Astrocyte (in vitro differentiated cells and primary cell): ENCODE measurements around the gene PPP6R2. TPM values are rescaled to one million over a fixed set of nuclear protein-coding genes. Genes with fewer than 3 reads are reported as not detected.

Experiments used
- DNase-seq: peaks from one replicate; pipeline ENCODE4 v3.0.0-alpha.2; 2010; ENCODE audit warnings: low read depth
- FAIRE-seq: peaks from 2 replicates; lab custom pipeline; 2011; peaks lifted over from hg19 to GRCh38; lab: Jason Lieb, UNC
- H2AFZ ChIP-seq: 2 replicates; pipeline ENCODE4 v1.6.0; 2012; ENCODE audit warnings: low read depth, low read length, inconsistent platforms
- H3K27ac ChIP-seq: 2 replicates; pipeline ENCODE4 v1.5.1; 2011; ENCODE audit warnings: low read depth, low read length, inconsistent platforms
- H3K27me3 ChIP-seq: 2 replicates; pipeline ENCODE4 v1.6.0; 2011; ENCODE audit warnings: low read length, inconsistent platforms; ENCODE audit not compliant: insufficient read depth
- H3K36me3 ChIP-seq: 2 replicates; pipeline ENCODE4 v1.5.1; 2011; ENCODE audit warnings: low read length, inconsistent platforms; ENCODE audit not compliant: insufficient read depth
- H3K4me1 ChIP-seq: 2 replicates; pipeline ENCODE4 v1.5.1; 2011; ENCODE audit warnings: low read length, inconsistent platforms; ENCODE audit not compliant: insufficient read depth
- H3K4me2 ChIP-seq: 2 replicates; pipeline ENCODE4 v1.6.0; 2012; ENCODE audit warnings: low read length, inconsistent platforms
- H3K4me3 ChIP-seq: 2 replicates; pipeline ENCODE4 v1.5.1; 2011; ENCODE audit warnings: low read depth, mild to moderate bottlenecking, low read length, inconsistent platforms; ENCODE audit not compliant: insufficient read depth
- H3K79me2 ChIP-seq: 2 replicates; pipeline ENCODE4 v1.6.0; 2012; ENCODE audit warnings: mild to moderate bottlenecking, low read length, inconsistent platforms; ENCODE audit not compliant: insufficient read depth
- H3K9ac ChIP-seq: 2 replicates; pipeline ENCODE4 v1.6.0; 2012; ENCODE audit warnings: mild to moderate bottlenecking, low read length, inconsistent platforms
- H3K9me3 ChIP-seq: 2 replicates; pipeline ENCODE4 v1.5.1; 2012; ENCODE audit warnings: low read depth, mild to moderate bottlenecking, low read length, inconsistent platforms; ENCODE audit not compliant: insufficient read depth
- H4K20me1 ChIP-seq: 2 replicates; pipeline ENCODE4 v1.6.0; 2012; ENCODE audit warnings: low read length, inconsistent platforms; ENCODE audit not compliant: insufficient read depth
- H3K27ac Mint-ChIP-seq: one replicate; pipeline ENCODE4 v1.8.0; 2021; ENCODE audit warnings: mild to moderate bottlenecking, mixed read lengths; ENCODE audit not compliant: unreplicated experiment
- H3K27me3 Mint-ChIP-seq: one replicate; pipeline ENCODE4 v1.8.0; 2021; ENCODE audit warnings: low read depth, mixed read lengths; ENCODE audit not compliant: unreplicated experiment
- H3K36me3 Mint-ChIP-seq: one replicate; pipeline ENCODE4 v1.8.0; 2021; ENCODE audit warnings: low read depth, mixed read lengths; ENCODE audit not compliant: unreplicated experiment
- H3K4me1 Mint-ChIP-seq: one replicate; pipeline ENCODE4 v1.8.0; 2021; ENCODE audit warnings: low read depth, mixed read lengths; ENCODE audit not compliant: unreplicated experiment
- H3K4me3 Mint-ChIP-seq: one replicate; pipeline ENCODE4 v1.8.0; 2021; ENCODE audit warnings: mild to moderate bottlenecking, moderate library complexity, mixed read lengths; ENCODE audit not compliant: unreplicated experiment
- H3K9me3 Mint-ChIP-seq: one replicate; pipeline ENCODE4 v1.8.0; 2021; ENCODE audit warnings: mild to moderate bottlenecking, mixed read lengths; ENCODE audit not compliant: unreplicated experiment
- EZH2 ChIP-seq: IDR thresholded peaks from 2 replicates; pipeline ENCODE4 v1.6.1; 2012; ENCODE audit warnings: mild to moderate bottlenecking, low read length, inconsistent platforms; ENCODE audit not compliant: insufficient read depth
- total RNA-seq: library from RNA; stranded (reverse); gene quantifications from 2 replicates; pipeline ENCODE4 v1.2.1, GENCODE V29; 2021
- TF ChIP-seq, protein P1 (sequence below): IDR thresholded peaks from 2 replicates; pipeline ENCODE4 v1.5.1; 2011; ENCODE audit warnings: low read depth, mild to moderate bottlenecking, inconsistent platforms, low read length, moderate library complexity; ENCODE audit not compliant: insufficient read depth

Gene PPP6R2
- total RNA-seq, 1 donor from 2014 or later: 48.3 TPM

DNA sequence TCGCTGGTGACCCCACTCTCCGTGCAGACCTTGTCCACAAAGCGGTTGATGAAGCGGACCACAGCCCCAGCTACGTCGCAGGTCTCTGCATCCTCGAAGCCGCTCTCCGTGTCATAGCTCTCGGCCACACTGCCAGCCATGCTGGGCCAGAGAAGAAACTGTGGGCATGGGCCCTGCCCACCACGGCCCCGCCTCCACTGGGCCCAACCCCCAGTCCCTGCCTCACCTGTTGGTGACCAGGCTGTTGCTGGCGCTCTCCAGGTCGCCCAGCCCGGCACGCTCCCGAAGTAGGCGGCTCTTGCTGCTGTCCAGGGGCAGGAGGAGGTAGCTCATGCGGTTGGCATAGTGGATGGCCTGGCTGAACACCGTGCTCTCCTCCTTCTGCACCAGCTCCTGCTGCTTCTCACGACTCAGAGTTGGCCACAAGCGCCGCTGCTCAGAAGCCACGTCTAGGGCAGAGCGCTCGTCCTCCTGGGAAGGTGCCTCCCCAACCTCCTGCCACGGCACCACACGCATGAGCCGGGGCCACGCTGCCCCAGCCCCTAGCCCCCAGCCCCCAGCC, 118.9 kb downstream of the PPP6R2 start:
- Histone ChIP-seq H3K4me3 (no peak overlapping the region), H3K27me3 (no peaks in the 10 kb centered on the region), H3K27ac (no peak overlapping the region), H3K36me3 (peaks cover 7% of the 10 kb centered on the region), H3K4me1 (no peaks in the 10 kb centered on the region), H3K9me3 (no peaks in the 10 kb centered on the region), H2AFZ (no peak overlapping the region), H4K20me1 (peaks cover 15% of the 10 kb centered on the region), H3K9ac (no peak overlapping the region), H3K4me2 (no peak overlapping the region), H3K79me2 (no peaks in the 10 kb centered on the region)
- no peaks in the 10 kb centered on the region for H3K27me3 Mint-ChIP-seq
- DNase-seq (no peak), FAIRE-seq (no peak)
- no peaks in the 10 kb centered on the region for H3K9me3 Mint-ChIP-seq
- no peak overlapping the region for H3K4me3 Mint-ChIP-seq
- no peaks in the 10 kb centered on the region for H3K4me1 Mint-ChIP-seq
- no peak overlapping the region for H3K27ac Mint-ChIP-seq
- TF ChIP-seq, protein P1, sequence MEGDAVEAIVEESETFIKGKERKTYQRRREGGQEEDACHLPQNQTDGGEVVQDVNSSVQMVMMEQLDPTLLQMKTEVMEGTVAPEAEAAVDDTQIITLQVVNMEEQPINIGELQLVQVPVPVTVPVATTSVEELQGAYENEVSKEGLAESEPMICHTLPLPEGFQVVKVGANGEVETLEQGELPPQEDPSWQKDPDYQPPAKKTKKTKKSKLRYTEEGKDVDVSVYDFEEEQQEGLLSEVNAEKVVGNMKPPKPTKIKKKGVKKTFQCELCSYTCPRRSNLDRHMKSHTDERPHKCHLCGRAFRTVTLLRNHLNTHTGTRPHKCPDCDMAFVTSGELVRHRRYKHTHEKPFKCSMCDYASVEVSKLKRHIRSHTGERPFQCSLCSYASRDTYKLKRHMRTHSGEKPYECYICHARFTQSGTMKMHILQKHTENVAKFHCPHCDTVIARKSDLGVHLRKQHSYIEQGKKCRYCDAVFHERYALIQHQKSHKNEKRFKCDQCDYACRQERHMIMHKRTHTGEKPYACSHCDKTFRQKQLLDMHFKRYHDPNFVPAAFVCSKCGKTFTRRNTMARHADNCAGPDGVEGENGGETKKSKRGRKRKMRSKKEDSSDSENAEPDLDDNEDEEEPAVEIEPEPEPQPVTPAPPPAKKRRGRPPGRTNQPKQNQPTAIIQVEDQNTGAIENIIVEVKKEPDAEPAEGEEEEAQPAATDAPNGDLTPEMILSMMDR: no peak
- no peak for TF ChIP-seq EZH2
- H3K36me3 Mint-ChIP-seq: peaks cover 7% of the 10 kb centered on the region

DNA sequence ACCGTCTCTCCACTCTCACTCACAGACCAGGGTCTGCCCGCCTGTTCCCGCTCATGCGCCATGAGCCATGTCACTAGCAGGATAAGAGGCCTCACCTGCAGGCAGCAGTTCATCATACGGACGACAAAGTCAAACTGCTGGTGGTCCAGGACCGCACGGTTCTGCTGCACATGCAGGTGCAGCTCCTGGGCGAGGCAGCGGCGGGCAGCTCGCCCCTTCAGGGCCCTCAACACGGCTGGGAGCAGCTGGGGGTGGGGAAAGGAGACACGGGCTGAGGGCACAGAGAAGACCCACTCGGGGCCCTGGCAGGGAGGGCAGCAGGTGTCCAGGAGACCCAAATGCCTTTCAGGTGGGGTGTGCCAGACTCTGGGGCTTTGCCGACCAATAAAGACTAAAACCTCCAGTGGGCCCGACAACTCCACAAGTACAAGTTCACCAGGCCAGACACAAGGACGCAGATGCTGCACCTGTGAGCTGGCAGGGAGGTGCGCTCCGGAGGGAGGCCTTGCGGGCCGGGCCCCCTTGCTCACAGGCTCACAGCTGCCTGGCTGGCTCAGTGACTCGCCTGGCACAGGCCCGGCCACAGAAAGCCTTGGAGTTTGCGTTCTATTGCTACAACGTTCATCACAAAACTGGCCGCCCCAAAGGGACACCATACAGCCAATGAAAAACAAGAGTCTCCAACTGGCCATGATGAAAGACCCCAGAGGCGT, 120.2 kb downstream of the PPP6R2 start:
- Histone ChIP-seq H3K27me3 (no peaks in the 10 kb centered on the region), H4K20me1 (peaks cover 26% of the 10 kb centered on the region), H3K79me2 (peaks cover 7% of the 10 kb centered on the region), H3K4me3 (no peak overlapping the region), H3K36me3 (peaks cover 7% of the 10 kb centered on the region), H3K9ac (no peak overlapping the region), H3K4me2 (no peak overlapping the region), H3K27ac (no peak overlapping the region), H3K9me3 (no peaks in the 10 kb centered on the region), H3K4me1 (no peaks in the 10 kb centered on the region), H2AFZ (no peak overlapping the region)
- no peak for FAIRE-seq
- no peaks in the 10 kb centered on the region for H3K4me1 Mint-ChIP-seq
- no peak for DNase-seq
- H3K4me3 Mint-ChIP-seq: no peak overlapping the region
- no peaks in the 10 kb centered on the region for H3K27me3 Mint-ChIP-seq
- H3K36me3 Mint-ChIP-seq: peaks cover 2% of the 10 kb centered on the region
- H3K27ac Mint-ChIP-seq: no peak overlapping the region
- TF ChIP-seq, protein P1: no peak
- no peak for TF ChIP-seq EZH2
- H3K9me3 Mint-ChIP-seq: no peaks in the 10 kb centered on the region

DNA sequence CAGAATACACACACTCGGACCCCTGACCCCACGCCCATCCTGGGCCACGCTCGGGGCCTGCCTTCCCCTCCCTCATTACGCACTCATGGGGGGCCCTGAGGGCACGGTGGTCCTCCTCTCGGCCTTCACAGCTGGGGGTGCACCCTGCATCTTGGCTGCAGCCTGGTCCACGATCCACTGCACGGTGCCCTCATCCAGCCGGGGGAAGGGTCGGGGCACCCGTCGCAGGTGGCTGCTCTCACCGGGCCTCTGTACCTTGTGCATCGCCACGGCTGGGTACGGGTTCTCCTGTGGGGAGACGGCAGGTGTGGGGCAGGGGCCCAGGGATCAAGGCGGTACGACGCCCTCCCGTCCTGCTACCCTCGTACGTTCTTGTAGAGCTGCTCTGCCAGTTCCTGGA, 121.3 kb downstream of the PPP6R2 start:
- Mint-ChIP-seq H3K27ac (no peak overlapping the region), H3K27me3 (no peaks in the 10 kb centered on the region), H3K4me3 (no peak overlapping the region), H3K36me3 (no peaks in the 10 kb centered on the region), H3K4me1 (peaks cover 2% of the 10 kb centered on the region), H3K9me3 (no peaks in the 10 kb centered on the region)
- Histone ChIP-seq H3K27me3 (no peaks in the 10 kb centered on the region), H4K20me1 (peaks cover 37% of the 10 kb centered on the region), H3K9ac (no peak overlapping the region), H3K9me3 (no peaks in the 10 kb centered on the region), H3K4me2 (no peak overlapping the region), H3K4me3 (no peak overlapping the region), H2AFZ (no peak overlapping the region), H3K27ac (no peak overlapping the region), H3K4me1 (peaks cover 4% of the 10 kb centered on the region), H3K36me3 (peaks cover 7% of the 10 kb centered on the region), H3K79me2 (peaks cover 18% of the 10 kb centered on the region)
- no peak for DNase-seq
- FAIRE-seq: no peak
- TF ChIP-seq, protein P1: no peak
- no peak for TF ChIP-seq EZH2
